Iris pigment epithelial cell (primary cell): ENCODE measurements around the gene PRTN3.
"Not testable (repeated sequence)": the region's sequence is repeated elsewhere in the genome, so short reads cannot be mapped to it uniquely, and the experiment has no call there.

Source experiments
- DNase-seq: peaks from one replicate; pipeline ENCODE4 v3.0.0-alpha.2; 2011; ENCODE audit warnings: low read depth

The PRTN3 gene

DNA sequence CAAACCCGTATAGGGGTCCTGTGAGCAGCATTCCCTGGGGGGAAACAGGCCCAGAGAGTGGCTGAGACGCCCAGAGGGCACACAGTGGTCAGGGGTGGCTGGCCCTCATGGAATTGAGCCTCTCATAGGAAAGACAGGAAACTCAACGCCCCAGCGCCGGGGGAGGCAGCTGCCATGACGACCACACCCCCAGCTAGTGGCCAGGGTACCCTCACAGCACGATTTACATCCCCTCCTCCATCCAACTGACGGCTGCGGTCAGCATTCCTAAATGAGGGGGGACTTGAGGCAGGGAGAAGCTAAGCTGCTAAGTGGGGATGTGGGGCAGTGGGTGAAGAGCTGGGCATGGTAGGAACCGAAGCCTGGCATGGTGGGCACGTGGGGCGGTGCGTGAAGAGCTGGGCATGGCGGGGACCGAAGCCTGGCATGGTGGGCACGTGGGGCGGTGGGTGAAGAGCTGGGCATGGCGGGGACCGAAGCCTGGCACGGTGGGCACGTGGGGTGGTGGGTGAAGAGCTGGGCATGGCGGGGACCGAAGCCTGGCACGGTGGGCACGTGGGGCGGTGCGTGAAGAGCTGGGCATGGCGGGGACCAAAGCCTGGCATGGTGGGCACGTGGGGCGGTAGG lies 42.2 kb downstream of the PRTN3 start:
- DNase-seq: no peak

DNA sequence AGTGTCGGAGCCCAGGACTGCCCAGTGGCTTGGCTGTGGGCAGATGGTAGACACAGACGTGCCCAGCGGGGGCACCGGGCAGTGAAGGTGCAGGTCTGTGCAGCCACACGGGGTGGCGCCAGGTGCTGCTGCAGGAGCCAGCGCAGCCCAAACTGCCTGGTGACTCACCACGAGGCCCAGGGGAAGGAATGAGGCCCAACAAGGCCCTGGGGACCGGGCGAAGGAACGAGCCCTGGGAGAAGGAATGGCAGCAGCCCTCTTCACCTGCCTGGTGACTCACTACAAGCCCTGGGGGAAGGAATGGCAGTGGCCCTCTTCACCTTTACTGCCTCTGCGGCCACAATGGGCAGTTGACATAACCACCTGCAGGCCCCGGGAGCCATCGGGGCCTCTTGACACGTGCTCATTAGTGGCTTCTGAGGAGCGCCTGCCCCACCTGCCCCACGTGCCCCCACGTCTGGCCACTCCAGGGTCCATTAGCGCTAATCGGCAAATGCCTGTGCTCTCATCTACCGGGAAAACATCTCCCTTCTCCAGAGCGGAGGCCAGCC lies 42.9 kb downstream of the PRTN3 start:
- no peak for DNase-seq

DNA sequence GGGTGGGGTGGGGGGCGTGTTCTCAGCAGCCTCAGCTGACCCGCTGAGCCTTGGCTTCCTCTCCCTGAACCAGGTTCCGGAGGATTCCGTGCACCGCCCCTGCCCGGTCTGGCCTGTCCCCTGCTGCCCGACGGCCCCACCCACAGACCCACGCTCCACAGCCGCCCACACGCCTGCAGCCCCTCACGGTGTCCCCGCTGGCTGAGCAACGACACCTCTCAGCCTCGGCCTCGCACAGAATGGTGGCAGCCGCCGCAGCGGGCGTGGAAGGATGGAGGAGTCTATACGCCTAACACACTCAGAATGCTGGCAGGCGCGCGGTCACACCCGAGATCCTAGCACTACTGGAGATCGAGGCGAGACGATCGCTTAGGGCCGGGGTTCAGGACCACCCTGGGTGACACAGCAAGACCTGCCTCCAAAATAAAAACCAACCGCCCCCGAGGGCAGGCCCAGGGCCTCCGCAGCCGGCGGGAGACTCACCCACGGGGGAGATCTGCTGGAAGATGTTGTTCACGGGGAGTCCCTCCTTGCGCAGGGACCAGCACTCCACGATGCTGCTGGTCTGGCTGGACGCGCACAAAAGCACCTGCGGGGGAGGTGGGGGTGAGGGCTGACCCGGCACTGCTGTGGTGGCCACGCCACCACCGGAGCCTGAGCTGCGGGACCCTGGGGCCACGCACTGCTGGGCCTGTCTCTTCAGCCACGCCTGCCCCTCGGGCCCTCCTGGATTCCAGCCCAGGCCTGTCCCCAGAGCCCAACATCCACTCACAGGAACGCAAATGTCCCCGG lies 43.8 kb downstream of the PRTN3 start:
- DNase-seq: no peak

DNA sequence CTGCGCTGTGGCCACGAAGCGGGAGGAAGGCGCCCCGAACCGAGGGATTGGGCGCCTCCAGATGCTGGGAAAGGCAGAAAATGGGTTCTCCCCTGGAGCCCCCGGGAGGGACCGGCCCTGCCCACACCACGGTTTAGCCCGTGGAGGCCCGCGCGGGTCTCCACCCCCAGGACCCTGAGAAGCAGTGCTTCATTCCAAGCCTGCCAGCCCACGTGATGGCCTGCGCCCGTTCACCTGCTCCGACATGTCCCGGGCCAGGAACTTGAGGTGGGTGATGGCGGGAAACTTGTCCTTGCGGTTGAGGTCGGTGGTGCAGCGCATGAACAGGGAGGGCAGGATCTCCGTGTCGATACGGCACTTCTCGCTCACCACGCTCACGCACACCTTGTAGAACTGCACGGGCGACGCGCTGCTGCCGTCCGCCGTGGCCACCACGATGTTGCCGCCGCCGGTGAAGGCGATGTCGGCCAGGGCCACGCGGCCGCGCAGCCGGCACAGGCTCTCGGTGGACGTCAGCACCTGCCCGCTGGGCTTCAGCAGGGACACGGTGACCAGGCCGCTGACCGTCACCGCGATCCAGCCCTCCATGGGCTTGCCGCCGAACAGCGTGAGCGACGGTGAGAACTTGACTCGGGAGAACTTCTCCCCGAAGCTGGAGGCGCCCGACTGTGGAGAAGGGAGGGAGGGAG lies 44.9 kb downstream of the PRTN3 start:
- DNase-seq: no peak

DNA sequence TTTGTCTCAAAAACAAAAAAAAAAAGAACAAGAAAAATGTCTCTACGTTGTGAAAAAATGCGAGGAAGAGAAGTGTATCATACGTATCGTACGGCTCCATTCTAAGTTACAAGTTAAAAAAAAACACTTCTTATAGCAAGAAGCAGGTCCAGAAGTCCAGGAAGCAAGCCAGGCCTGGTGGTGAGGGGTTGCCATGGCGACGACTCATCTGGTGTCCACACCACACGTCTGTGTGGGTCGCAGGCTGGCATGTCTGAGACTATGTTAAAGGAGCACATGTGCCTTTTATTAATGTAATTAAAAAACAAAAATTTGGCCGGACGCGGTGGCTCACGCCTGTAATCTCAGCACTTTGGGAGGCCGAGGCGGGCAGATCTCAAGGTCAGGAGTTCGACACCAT lies 46.3 kb downstream of the PRTN3 start:
- DNase-seq: peak; percentile 48

DNA sequence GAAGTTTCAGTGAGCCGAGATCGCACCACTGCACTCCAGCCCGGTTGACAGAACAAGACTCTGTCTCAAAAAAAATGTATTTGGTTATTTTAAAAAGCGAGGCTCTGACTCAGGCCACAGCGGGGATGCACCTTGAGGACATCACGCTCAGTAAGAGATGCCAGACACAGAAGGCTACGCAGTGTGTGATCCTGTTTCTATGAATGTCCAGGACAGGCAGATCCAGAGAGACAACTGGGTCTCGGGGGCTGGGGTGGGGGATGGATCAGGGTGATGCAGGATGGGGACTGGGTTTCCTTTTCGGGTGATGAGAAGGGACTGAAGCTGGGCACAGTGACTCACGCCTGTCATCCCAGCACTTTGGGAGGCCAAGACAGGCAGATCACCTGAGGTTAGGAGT lies 46.8 kb downstream of the PRTN3 start:
- no peak for DNase-seq

DNA sequence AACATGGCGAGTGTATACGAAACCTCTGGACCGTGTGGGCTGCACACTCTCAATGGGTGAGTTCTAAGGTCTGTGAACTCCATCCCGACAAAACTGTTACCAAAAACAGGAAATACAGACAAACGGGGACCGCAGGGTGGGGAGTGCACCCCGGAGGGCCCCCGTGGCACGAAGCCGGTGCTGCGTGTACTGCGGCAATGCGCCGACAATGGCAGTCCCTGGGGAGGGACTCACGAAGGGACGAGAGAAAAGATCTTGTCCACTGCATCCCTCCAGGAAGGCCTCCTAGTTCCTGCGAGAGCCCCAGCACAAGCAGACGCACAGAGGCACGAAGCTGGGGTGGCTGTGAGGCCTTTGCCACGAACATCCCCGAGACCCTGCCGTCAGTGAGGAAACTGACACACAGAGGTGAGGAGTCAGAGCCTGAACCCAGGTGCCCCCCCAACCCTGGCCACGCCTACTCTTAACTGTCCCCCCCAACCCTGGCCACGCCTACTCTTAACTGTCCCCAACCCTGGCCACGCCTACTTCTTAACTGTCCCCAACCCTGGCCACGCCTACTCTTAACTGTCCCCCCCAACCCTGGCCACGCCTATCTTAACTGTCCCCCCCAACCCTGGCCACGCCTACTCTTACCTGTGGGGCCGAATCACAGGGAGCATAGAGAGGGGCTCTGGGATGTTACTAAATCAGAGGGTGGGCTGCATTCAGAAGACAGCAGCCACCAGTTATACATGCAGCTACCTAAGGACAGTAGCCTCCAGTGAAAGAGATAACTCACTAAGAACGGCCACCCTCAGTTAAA lies 48.0 kb downstream of the PRTN3 start:
- DNase-seq: no peak

DNA sequence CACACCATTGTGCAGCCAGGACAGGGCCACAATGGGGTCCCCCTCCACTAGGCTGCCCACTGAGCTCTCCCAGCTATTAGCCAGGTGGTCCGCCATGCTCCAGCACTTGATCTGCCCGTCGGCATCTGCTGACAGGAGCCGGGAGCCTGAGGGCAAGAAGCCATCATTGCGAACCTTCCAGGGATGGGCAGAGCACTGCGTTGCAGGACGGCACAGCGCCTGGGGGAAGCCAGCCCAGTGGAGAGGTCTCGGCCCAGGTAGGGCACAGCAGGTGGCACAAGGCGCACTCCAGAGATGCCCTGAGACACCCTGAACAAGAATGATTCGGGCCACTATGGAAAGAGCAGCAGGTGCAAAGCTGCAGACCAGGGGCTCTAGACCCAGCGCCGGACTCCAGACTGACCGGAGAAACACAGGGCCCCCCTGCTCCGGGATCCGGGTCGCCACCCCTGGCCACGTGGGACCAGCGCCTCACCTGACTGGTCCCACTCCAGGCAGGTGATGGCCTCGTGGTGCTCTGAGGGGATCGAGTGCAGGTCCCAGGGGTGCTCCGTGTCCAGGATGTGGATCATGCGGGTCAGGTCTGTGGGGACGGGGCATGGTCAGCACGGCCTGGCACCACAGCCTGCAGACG lies 49.0 kb downstream of the PRTN3 start:
- no peak for DNase-seq

DNA sequence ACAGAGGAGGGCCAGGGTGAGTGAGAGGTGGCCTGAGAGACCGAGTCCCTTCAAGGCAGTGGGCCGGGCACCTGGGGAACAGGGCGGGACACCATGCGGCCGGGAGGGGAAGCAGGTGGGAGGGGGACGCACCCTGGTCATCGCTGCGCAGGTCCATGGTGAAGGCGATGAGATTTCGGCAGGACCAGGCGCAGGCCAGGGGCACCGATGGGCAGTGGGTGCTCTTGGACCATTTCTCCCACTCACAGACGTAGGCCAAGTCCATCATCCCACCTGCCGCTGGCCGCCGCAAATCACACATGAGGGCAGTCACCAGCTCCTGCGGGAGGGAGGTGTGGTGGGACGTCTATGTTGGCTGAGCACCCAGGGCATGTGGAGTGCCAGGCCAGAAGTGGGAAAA lies 50.0 kb downstream of the PRTN3 start:
- DNase-seq: no peak

DNA sequence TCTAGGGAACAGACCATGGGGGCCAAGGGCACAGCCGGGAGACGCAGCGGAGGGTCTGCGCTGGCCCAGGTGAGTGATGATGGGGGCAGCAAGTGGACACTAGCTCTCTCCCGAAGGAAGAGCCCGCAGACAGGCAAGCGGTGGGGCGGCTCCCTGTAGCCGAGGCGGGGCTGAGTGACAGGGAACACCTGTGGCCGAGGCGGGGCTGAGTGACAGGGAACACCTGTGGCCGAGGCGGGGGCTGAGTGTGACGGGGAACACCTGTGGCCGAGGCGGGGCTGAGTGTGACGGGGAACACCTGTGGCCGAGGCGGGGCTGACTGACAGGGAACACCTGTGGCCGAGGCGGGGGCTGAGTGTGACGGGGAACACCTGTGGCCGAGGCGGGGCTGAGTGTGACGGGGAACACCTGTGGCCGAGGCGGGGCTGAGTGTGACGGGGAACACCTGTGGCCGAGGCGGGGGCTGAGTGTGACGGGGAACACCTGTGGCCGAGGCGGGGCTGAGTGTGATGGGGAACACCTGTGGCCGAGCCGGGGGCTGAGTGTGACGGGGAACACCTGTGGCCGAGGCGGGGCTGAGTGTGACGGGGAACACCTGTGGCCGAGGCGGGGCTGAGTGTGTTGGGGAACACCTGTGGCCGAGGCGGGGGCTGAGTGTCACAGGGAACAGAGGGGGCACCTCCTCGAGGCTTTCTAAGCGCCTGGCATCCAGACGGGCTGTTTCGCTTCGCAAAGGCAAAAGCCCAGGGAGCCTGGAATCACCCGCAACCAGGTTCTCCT lies 50.8 kb downstream of the PRTN3 start:
- DNase-seq: not testable (repeated sequence)

DNA sequence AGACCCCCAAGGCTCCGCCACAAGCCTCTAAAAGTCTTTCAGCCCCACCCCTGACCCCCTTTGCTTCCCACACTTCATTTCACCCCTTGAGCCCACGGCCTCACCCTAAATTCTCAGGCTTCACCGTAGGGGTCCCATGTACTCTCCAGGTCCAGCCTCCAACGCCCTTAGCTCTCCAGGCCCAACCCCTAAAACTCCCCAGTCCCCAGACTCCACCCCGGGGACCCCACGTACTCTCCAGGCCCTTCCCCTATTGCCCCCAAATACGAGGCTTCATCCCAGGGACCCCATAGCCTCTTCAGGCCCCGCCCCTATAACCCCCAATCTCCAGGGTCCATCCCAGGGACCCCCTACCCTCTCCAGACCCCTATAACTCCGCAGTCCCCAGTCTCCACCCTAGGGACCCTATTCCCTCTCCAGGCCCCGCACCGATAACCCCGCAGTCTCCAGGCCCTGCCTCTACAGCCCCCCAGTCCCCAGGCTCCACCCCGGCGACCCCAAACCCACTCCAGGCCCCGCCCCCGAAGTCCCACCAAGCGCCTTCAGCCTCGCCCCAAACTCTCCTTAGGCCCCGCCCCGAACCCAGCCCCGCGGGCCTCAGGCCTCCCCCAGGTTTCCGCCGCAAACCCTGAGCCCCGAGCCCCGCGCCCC lies 51.6 kb downstream of the PRTN3 start:
- peak; percentile 20 for DNase-seq

DNA sequence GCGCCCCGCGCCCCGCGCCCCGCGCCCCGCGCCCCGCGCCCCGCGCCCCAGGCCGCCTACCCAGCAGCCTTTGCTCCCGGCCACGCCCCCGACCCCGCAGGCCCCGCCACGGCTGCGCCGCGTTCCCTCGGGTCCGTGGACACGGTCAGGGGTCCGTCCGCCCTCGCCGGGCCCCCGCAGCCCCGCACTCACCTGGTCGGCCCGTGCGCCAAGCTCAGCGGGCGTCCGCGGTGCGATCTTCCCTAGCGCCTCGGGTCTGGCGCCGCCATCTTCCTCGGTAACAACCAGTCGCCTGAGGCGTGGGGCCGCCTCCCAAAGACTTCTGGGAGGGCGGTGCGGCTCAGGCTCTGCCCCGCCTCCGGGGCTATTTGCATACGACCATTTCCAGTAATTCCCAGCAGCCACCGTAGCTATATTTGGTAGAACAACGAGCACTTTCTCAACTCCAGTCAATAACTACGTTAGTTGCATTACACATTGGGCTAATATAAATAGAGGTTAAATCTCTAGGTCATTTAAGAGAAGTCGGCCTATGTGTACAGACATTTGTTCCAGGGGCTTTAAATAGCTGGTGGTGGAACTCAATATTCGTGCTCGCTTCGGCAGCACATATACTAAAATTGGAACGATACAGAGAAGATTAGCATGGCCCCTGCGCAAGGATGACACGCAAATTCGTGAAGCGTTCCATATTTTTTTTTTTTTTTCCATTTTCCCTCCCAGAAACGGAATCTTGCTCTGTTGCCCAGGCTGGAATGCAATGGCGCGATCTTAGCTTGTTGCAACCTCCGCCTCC lies 52.3 kb downstream of the PRTN3 start, which contains the start of the genes MED16 and RNU6-9:
TSS of gene MED16 (minus strand) at position 294 of the 796 bp plus-strand sequence. CDS start 2,056 bp downstream, outside the sequence.
TSS of gene RNU6-9 (plus strand) at position 591 of the 796 bp plus-strand sequence.
- peak; percentile 91 for DNase-seq

DNA sequence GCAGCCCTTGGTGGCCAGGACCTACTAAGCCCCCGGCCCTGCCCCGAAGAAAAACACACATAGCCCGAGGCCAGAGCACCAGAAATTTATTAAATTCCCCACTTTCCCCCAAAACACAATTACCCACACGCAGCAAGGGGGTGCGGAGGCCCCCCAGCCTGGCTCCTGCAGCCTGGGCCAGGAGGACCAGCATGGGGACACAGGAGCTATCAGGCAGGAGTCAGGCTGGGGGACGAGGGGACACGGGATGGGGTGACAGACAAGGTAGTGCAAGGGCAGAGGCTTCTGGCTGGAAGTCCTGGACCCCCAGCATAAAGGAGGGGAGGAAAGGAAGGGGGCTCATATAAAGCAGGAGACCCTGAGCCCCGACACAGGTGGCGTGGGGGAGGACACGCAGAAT lies 55.6 kb downstream of the PRTN3 start:
- DNase-seq: no peak

DNA sequence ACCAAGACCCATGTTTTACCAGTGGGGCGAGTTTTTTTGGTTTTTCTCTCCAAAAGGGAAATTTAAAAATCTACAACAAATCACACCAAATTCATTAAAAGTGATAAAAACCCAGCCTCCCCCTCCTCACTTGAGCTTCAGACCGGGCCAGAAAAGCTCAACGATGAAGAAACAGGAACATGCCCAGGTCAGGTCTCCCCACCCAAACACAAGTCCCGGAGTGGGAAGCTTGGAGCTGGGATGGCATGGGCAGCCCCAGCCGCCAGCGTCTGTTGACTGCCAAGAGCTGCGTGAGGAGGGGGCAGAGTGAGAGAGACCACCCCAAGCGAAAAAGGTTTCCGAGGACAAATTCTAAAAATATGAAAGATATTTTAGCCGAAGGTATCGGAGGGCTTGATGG lies 56.2 kb downstream of the PRTN3 start:
- DNase-seq: no peak

DNA sequence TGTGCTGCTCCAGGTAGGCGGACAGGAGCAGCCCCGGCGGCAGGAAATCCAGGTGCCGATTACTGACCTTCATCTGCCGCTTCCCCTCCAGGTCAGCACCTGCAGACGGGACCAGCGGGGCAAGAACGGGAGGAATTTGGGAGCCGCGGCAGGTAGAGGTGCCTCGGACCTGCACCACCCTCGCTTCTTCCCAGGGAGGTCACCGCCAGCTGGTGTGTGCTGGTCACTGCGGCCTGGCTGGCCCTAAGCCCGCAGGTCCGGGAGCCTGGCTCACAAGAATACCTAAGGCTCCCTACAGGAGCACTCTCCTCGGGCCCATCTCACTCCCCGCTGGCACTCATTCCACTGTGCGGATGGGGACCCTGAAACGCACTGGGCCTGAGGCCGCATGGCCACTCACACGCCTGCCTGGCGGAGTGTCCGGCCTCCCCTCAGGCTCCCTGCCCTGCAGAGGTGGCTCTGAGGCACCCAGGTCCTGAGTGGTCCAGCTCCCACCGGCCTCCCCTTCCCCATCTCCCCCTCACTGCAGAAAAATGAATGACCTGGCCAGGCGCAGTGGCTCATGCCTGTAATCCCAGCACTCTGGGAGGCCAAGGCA lies 56.7 kb downstream of the PRTN3 start:
- no peak for DNase-seq
